CD4-positive, alpha-beta T cell treated with Interleukin-4 for 4 hours (primary cell): ENCODE measurements around the gene RIF1.

ENCODE experiments used
- DNase-seq: peaks from one replicate; pipeline ENCODE4 v3.0.0-alpha.2; 2020

The RIF1 gene

DNA sequence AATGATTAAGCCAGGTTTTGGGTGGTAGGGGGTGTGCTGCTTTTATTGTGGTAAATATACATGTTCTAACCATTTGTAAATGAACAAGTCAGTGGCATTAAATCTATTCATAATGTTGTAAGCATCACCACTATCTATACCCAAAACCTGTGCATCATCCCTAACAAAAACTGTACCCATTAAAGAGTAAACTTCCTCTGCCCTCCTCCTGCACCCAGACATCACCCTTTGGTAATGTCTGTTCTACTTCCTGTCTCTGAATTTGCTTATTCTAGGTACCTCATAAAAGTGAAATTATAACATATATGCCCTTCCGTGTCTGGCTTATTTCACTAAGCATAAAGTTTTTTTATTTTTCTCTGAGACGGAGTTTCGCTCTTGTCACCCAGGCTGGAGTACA lies 14.1 kb downstream of the RIF1 start:
- peak; percentile 73 for DNase-seq

- peak; percentile 52 for DNase-seq
Measured at GRCh38 chr2:151437630-151438029, 27.9 kb downstream of the RIF1 start.

DNA sequence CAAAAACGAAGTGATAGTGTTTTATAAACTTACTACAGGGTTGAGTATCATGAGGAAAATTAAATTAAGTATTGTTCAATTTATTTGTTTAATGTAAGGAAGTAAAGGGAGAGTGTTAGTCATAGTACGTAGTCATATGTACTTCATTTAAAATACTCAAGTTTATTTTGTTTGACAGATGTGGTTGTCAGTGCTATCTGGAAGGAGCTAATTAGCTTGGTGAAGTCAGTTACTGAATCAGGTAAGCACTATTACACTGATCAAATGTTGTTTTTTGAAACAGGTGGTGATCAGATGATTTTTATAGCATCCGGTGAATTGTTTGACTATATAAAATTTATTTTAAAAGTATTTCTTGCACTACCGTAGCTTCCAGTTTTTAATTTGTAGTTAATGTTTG lies 28.8 kb downstream of the RIF1 start:
- no peak for DNase-seq

- no peak for DNase-seq
Measured at GRCh38 chr2:151439127-151439526, 29.4 kb downstream of the RIF1 start.

DNA sequence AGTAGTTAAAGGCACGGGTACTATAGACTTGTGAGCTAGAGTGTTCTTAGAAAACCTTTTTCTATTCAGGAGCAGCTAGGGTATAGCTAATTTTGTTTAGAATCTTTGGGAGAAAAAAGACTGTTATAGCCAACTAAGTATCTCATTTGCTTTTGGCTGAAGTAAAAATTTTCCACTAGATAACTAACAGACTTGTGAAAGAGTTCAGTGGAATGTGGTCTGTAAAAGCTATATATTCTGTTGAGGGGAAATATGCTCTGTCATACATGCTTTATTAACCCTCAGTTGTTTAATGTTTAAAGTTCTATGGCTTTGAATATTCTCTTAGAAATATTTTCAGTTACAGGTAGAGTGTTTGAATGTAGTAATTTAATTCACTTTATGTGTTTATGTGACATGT lies 49.7 kb downstream of the RIF1 start:
- DNase-seq: no peak

GRCh38 chr2:151465771-151466170 lies 56.1 kb downstream of the RIF1 start:
- no peak for DNase-seq

DNA sequence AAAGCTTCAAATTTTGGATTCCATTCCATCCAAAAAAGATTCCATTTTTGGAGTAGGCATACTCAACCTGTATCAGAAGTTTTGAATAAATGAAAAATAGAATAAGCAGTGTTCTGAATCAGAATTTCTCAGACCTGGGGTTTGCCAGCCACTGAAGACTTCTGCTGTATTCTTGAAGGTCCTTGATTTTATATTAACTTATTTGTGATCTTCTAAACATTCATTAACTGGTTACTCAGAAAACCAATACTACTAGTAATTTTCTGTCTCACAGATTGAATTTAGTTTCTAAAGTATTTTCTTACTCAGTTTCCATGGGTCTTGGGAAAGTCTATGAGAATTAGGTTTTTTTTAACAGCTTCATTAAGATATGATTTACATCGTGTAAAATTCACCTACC lies 60.9 kb downstream of the RIF1 start:
- DNase-seq: no peak

DNA sequence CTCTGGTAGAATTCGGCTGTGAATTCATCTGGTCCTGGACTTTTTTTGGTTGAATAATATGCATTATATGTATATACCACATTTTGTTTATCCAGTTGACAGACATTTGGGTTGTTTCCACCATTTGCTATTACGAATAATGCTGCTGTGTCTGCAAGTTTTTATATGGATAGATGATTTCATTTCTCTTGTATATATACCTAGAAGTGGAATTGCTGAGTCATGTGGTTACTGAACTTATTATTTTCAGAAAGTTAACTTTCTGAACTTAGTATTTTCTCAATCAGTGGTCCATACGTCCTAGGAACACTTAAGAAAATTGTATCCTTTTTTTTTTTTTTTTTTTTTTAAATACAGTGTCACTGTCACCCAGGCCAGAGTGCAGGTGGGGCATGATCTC lies 63.3 kb downstream of the RIF1 start:
- DNase-seq: no peak

DNA sequence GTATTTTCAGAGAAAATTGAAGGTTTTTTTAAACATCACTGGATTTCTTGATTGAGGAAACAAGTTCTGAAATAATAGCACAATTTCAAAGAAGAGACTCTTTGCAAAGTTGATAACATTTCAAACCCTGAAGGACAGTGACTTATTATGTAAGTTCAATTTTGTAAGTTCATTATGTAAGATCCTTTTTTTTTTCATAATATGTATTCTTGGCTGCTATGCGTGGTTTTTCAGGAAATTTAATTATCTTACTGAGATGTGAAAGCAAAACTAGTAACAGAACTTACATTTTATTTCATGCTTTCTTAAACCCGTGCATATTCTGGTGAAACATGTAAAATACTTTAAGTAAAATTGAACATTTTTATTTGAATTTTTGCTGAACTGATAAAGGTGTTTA lies 65.4 kb downstream of the RIF1 start:
- no peak for DNase-seq

DNA sequence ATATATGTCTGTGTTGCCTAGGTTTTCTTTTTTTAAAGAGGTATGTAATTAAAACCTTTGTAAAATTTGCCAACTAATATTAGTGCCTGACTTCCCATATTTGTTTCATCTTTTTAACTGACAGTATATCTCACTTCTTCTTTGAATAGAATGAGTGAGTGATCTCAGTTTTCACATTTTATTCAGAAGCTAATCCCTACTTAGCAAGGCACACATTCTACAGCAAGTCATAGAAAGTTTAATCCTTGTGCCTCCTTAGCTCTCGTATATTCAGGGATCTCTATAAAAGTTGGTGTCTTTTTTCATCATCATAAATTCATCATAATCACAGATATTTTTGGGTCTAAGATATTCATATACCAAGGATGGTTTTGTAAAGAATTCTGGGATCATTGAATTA lies 66.6 kb downstream of the RIF1 start:
- no peak for DNase-seq

DNA sequence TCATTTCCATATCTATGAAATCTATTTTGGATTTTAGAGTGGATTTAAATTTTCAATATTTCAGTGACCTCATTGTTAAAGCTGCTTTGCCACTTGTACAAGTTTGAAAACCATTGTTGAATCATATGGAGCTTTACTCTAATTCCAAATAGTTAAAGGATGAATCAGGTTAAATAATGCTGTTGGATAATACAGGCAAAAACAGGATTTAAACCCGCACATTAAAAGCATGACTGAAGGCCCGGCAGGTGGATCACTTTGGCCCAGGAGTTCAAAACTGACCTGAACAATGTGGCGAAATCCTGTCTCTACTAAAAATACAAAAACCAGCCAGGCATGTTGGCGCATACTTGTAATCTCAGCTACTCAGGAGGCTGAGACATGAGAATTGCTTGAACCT lies 68.3 kb downstream of the RIF1 start:
- no peak for DNase-seq

DNA sequence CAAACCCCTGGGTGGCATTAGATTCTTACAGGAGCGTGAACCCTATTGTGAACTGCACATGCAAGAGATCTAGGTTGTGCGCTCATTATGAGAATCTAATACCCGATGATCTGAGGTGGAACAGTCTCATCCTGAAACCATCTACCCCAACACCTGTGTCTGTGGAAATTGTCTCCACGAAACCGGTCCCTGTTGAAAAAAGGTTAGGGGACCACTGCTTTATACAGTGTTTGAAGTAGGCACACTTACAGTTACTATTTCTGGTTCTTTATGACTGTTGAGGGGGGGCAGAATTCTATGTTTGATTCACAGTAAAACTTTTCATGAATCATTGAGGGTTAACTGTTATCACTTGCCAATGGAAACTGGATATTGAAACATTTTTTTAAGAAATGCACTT lies 72.0 kb downstream of the RIF1 start:
- DNase-seq: no peak

DNA sequence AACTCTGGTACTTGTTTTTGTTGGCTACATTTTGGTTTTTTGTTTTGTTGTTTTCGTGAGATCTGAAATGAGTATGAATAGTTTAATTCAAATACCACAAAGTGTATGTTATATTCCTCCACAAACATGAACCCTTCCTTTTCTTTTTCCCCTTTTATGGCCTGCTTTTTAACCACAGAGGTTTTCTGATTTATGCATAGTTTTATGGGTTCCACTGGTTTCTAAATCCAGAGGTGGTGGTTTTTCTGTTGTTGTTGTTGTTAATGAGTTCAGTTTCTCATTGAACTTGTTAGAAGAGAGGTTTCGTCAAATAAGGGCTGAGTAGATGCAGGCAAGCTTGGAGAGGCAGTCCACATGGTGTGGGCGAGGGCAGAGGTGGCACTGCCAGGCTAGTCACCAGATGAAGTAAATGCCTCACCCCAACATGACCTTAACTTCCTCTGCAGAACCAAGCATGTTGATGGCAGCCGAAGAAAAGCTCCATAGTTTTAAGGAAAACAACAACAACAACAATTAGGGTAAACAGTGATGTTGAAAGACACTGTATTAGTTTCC lies 72.5 kb downstream of the RIF1 start:
- DNase-seq: no peak

GRCh38 chr2:151483546-151483945 lies 73.8 kb downstream of the RIF1 start:
- no peak for DNase-seq

DNA sequence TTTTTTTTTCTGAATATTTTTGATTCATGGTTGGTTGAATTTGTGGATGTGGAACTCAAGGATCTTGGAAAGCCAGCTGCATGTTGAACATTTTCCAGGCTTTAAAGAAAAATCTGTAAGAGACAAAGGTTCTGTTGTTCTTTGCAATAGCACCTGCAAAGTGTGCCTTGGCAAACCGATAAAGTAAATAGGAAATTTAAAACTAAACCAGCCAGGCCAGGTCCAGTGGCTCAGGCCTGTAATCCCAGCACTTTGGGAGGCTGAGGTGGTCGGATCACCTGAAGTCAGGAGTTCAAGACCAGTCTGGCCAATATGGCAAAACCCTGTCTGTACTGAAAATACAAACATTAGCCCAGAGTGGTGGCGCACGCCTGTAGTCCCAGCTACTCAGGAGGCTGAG lies 74.4 kb downstream of the RIF1 start:
- no peak for DNase-seq

DNA sequence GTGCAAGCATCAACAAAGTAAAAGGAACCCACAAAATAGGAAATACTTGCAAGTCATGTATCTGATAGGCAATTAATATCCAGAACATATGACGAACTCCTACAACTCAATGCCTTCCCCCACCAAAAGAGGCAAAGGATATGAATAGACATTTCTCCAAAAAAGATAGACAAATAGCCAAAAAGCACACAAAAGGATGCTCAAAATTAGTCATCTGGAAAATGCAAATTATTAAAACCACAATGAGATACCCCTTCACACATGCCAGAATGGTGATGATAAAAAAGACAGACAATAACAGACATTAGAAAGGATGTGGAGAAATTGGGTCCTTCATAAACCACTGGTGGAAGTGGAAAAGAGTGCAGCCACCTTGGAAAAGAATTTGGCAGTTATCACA lies 76.4 kb downstream of the RIF1 start:
- DNase-seq: no peak

- no peak for DNase-seq
Measured at GRCh38 chr2:151490276-151490675, 80.6 kb downstream of the RIF1 start.

DNA sequence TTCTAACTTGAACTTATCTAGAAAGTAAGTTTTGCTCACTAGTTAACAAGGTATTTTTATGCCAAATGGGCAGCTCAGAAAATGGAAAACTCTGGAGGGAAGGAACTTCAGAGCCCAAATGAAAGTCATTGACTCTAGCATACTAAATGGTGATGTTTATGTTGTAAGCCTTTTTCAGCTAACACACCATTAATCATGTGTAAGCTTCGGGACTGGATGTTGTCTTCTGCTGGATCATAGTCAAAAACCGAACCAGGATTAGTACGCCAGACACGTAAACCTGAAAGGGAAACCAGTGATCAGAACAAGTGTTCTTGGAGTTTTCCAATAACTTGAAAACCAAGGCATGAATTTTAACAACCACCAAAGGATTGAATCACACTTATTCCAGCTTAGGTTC lies 81.8 kb downstream of the RIF1 start:
- DNase-seq: no peak

GRCh38 chr2:151498178-151498577 lies 88.5 kb downstream of the RIF1 start:
- no peak for DNase-seq

GRCh38 chr2:151506170-151506569 lies 96.5 kb downstream of the RIF1 start:
- DNase-seq: no peak

DNA sequence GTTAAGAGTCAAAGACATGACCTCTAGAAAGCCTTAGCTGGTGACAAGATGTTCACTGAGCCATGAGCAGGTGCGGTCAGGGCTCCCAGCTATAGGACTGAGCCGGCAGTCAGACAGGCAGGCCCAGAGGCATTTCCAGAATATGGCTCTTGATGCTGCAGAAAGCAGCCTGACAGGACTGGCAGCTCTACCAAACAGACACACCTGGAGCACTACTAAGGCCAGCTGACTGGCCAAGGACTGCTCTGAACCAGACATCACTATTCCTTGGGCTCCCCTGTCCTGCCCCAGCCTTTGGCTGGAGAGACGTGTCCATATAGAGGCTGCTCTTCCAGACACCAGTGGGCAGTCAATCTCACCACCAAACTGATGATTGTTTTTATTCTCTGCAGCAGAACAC lies 98.8 kb downstream of the RIF1 start:
- no peak for DNase-seq

DNA sequence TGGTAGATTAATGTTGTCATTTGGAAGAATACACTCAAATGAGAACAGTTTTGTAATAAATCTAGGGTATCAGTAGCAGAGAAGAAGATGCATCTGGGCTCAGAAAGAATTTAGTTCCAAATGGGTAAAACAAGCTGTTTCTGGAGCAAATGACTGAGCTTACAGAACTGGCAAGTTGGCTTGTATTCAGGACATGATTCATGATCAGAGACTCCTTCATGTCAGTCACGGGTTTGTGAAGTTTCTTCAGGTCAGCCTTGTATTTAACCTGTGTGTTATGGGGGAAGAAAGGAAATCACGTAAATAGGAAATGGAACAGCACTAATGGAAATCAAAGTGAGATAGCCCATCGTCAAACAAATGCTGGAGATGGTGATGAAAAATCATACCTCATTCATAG lies 109.1 kb downstream of the RIF1 start:
- no peak for DNase-seq

DNA sequence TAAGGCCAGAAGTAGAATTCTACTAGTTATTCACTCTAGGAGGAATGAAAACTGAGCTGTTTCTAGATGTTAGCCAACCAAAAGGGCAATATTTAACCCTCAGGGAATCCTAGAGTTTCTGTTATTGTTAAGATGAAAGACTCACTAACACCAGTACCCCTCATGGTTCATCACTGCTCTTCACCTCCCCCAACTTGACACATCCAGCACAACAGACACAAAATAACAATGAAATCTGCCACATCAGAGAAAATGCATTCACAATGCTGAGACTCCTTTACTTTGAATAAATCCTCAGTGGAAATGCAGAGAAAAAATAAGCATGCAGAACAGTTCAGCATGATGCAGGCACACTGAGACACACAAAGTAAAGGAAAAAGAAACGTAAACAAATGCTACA lies 111.3 kb downstream of the RIF1 start:
- no peak for DNase-seq

GRCh38 chr2:151522556-151522955 lies 112.9 kb downstream of the RIF1 start:
- DNase-seq: no peak

DNA sequence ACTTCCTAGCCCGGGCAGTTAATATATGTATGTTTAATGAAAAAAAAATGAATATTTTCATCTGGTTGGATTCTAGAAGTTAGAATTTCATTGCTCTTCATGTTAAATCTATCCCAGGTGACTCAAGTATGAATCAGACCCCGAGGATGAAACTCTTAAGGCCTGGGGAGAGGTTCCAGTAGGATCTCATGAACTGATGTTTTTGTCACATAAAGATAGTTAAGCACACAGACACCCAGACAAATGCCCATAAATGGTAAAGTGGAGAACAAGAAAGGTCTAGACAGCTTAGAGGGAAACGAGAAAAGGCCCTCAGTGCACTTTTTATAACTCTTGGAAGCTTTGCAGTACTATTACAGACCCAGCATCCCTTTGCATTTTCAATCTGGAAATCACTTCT lies 114.1 kb downstream of the RIF1 start:
- DNase-seq: no peak

DNA sequence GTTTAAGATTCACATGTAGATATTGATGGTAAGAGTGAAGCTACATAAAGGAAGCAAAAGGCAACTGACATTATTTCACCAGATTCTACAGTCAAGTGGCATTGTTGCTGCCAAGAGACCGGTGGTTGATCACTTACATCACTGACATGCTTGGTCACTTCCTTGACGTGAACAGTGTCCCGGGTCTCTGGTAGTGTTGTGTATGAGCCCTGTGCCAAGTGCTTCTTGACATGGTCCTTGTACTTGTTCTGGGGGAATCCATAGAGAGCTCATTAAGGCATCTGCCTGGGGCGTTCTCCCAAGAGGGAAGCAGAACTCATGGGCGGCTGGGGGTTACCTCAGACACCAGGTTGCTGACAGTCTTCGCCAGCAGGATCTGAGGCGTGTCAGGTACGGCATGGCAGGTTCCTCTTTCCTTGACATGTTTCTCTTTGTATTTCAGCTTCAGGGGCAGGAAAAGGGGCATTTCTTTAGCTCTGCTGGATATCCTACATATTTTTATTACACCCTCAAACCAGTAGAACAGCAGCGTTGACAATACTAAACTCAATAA lies 116.2 kb downstream of the RIF1 start:
- no peak for DNase-seq
